Endothelial cell of umbilical vein (primary cell): ENCODE data around the gene PTPRD.

Experiments
- EZH2 ChIP-seq: IDR thresholded peaks from 2 replicates; pipeline ENCODE4 v1.6.1; 2012; ENCODE audit warnings: borderline replicate concordance, low read depth, mild to moderate bottlenecking, moderate library complexity, low read length, inconsistent platforms; ENCODE audit not compliant: severe bottlenecking
- JUN ChIP-seq: IDR thresholded peaks from 2 replicates; pipeline ENCODE4 v1.6.1; 2011; ENCODE audit warnings: borderline replicate concordance, low read depth; ENCODE audit not compliant: insufficient read length, insufficient read depth
- POLR2AphosphoS5 ChIP-seq: IDR thresholded peaks from 2 replicates; pipeline ENCODE4 v1.6.1; 2012; ENCODE audit warnings: low read depth, mild to moderate bottlenecking, control low read depth, low read length, moderate library complexity; ENCODE audit not compliant: insufficient read depth
- TF ChIP-seq, protein P1 (sequence below), 2 donors: IDR thresholded peaks; 1 replicate in 1 of 2; 2 replicates in 1 of 2; pipeline ENCODE4 v1.5.1; 2011; ENCODE audit warnings: low read length in 2 of 2, mild to moderate bottlenecking in 2 of 2, moderate library complexity in 2 of 2, control low read depth in 1 of 2, inconsistent platforms in 1 of 2, low read depth in 1 of 2; ENCODE audit not compliant: insufficient read depth in 1 of 2; ENCODE audit errors: extremely low read depth in 1 of 2

DNA sequence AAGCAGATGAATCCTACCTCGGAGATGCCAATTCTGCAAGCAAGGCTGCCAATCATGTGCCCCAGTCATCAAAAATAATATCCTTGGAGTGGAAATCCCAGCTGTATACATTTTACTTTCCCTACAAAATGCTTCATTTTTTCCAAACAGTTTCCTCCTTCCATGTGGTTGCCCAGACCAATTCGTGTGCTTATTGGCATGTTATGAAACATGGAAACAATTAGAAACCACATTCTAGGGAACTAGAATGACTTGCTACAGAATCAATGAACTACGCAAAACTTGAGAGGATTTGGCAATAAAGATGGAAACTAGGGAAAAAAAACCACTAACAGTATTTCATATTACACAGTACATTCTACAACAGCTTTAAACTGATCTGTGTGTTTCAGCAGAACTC, 2228.7 kb downstream of the PTPRD start:
- no peak for TF ChIP-seq POLR2AphosphoS5
- TF ChIP-seq, protein P1, sequence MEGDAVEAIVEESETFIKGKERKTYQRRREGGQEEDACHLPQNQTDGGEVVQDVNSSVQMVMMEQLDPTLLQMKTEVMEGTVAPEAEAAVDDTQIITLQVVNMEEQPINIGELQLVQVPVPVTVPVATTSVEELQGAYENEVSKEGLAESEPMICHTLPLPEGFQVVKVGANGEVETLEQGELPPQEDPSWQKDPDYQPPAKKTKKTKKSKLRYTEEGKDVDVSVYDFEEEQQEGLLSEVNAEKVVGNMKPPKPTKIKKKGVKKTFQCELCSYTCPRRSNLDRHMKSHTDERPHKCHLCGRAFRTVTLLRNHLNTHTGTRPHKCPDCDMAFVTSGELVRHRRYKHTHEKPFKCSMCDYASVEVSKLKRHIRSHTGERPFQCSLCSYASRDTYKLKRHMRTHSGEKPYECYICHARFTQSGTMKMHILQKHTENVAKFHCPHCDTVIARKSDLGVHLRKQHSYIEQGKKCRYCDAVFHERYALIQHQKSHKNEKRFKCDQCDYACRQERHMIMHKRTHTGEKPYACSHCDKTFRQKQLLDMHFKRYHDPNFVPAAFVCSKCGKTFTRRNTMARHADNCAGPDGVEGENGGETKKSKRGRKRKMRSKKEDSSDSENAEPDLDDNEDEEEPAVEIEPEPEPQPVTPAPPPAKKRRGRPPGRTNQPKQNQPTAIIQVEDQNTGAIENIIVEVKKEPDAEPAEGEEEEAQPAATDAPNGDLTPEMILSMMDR (IDR thresholded peaks at IDR 0.05; ENCODE audit: extremely low read depth in 1 of 2, insufficient read depth in 1 of 2, low read depth in 1 of 2, low read length in 2 of 2), result no peak
- TF ChIP-seq EZH2, result no peak
- TF ChIP-seq JUN, result no peak
